Activated CD4-positive, alpha-beta T cell treated with anti-CD3 and anti-CD28 coated beads, Interleukin-2, amount 10 ng/mL, durations not matched to agents 24 days and 14 days (primary cell): ENCODE data around the gene WAPL. TPM values are rescaled to one million over a fixed set of nuclear protein-coding genes. Genes with fewer than 3 reads are reported as not detected.
"Not testable (repeated sequence)": the region's sequence is repeated elsewhere in the genome, so short reads cannot be mapped to it uniquely, and the experiment has no call there.

Experiments used
- DNase-seq: peaks from one replicate; pipeline ENCODE4 v3.0.0; 2022
- H3K27ac Mint-ChIP-seq: one replicate; pipeline ENCODE4 v1.8.0; 2022; ENCODE audit warnings: mild to moderate bottlenecking, mixed read lengths
- H3K27me3 Mint-ChIP-seq: one replicate; pipeline ENCODE4 v1.8.0; 2022; ENCODE audit warnings: mixed read lengths
- H3K36me3 Mint-ChIP-seq: one replicate; pipeline ENCODE4 v1.8.0; 2022; ENCODE audit warnings: low read depth, mild to moderate bottlenecking, mixed read lengths
- H3K4me1 Mint-ChIP-seq: one replicate; pipeline ENCODE4 v1.8.0; 2021; ENCODE audit warnings: mixed read lengths
- H3K4me3 Mint-ChIP-seq: one replicate; pipeline ENCODE4 v1.8.0; 2022; ENCODE audit warnings: mild to moderate bottlenecking, moderate library complexity, mixed read lengths
- H3K9me3 Mint-ChIP-seq: one replicate; pipeline ENCODE4 v1.8.0; 2021; ENCODE audit warnings: mixed read lengths
- intact Hi-C: fragments of 100-400 bp; cut with micrococcal nuclease; formaldehyde crosslinking; loops from one replicate; pipeline ENCODE4 v1.15.1; 2023
- total RNA-seq: library from RNA; stranded (reverse); gene quantifications from 2 replicates; pipeline ENCODE4 v1.2.3, GENCODE V29; 2022

The WAPL gene
- total RNA-seq, 1 donor from 2014 or later: 50.6 TPM

- H3K4me3 Mint-ChIP-seq: no peak overlapping the region
- H3K27ac Mint-ChIP-seq: no peak overlapping the region
- no peak for DNase-seq
- H3K9me3 Mint-ChIP-seq: no peaks in the 10 kb centered on the region
- H3K4me1 Mint-ChIP-seq: peaks cover 3% of the 10 kb centered on the region
- peaks cover 41% of the 10 kb centered on the region for H3K27me3 Mint-ChIP-seq
- no peaks in the 10 kb centered on the region for H3K36me3 Mint-ChIP-seq
- intact Hi-C loops: no loop called here
Observed at GRCh38 chr10:86390337-86391120, 131.1 kb downstream of the WAPL start.

GRCh38 chr10:86389441-86390193 is 132.0 kb downstream of the WAPL start:
- peaks cover 3% of the 10 kb centered on the region for H3K4me1 Mint-ChIP-seq
- H3K36me3 Mint-ChIP-seq: no peaks in the 10 kb centered on the region
- intact Hi-C loops: no loop called here
- DNase-seq: peak; percentile 70
- H3K27me3 Mint-ChIP-seq: peaks cover 48% of the 10 kb centered on the region
- H3K4me3 Mint-ChIP-seq: peak overlapping the region; percentile 75
- H3K9me3 Mint-ChIP-seq: no peaks in the 10 kb centered on the region
- H3K27ac Mint-ChIP-seq: no peak overlapping the region

- H3K4me3 Mint-ChIP-seq: peak overlapping the region; percentile 75
- H3K9me3 Mint-ChIP-seq, H3K4me1 Mint-ChIP-seq, DNase-seq, H3K36me3 Mint-ChIP-seq, H3K27ac Mint-ChIP-seq, intact Hi-C loops: not testable (repeated sequence)
- H3K27me3 Mint-ChIP-seq: peaks cover 53% of the 10 kb centered on the region
Observed at GRCh38 chr10:86389109-86389440, 132.5 kb downstream of the WAPL start.

GRCh38 chr10:86388119-86388704 is 133.4 kb downstream of the WAPL start:
- no peaks in the 10 kb centered on the region for H3K36me3 Mint-ChIP-seq
- H3K27me3 Mint-ChIP-seq: peaks cover 53% of the 10 kb centered on the region
- peaks cover 3% of the 10 kb centered on the region for H3K4me1 Mint-ChIP-seq
- DNase-seq: no peak
- no peak overlapping the region for H3K4me3 Mint-ChIP-seq
- intact Hi-C loops: no loop called here
- no peak overlapping the region for H3K27ac Mint-ChIP-seq
- H3K9me3 Mint-ChIP-seq: no peaks in the 10 kb centered on the region

- H3K9me3 Mint-ChIP-seq: no peaks in the 10 kb centered on the region
- H3K27me3 Mint-ChIP-seq: peaks cover 54% of the 10 kb centered on the region
- no peak for DNase-seq
- H3K4me3 Mint-ChIP-seq: no peak overlapping the region
- intact Hi-C loops: no loop called here
- H3K4me1 Mint-ChIP-seq: peaks cover 3% of the 10 kb centered on the region
- no peak overlapping the region for H3K27ac Mint-ChIP-seq
- H3K36me3 Mint-ChIP-seq: no peaks in the 10 kb centered on the region
Observed at GRCh38 chr10:86387178-86387794, 134.3 kb downstream of the WAPL start.

- no peaks in the 10 kb centered on the region for H3K36me3 Mint-ChIP-seq
- H3K27ac Mint-ChIP-seq: no peak overlapping the region
- H3K27me3 Mint-ChIP-seq: peaks cover 66% of the 10 kb centered on the region
- no peaks in the 10 kb centered on the region for H3K9me3 Mint-ChIP-seq
- H3K4me3 Mint-ChIP-seq: no peak overlapping the region
- peaks cover 3% of the 10 kb centered on the region for H3K4me1 Mint-ChIP-seq
- no peak for DNase-seq
- intact Hi-C loops: no loop called here
Observed at GRCh38 chr10:86385806-86386205, 135.8 kb downstream of the WAPL start.

Other genes starting within 250 kb of the WAPL start
- gene GRID1, start 155.0 kb downstream of the WAPL start, total RNA-seq: not detected in 2 replicates
- not detected in 2 replicates for gene OPN4, start 132.8 kb upstream of the WAPL start, total RNA-seq
- gene LDB3, start 146.7 kb upstream of the WAPL start, total RNA-seq: 0.07 TPM in 1 of 2 replicates, not detected in the other
- gene BMPR1A, start 234.8 kb upstream of the WAPL start, total RNA-seq: 10.5 and 10.9 TPM in 2 replicates